ENCODE data around the gene ZGRF1. TPM values are rescaled to one million over a fixed set of nuclear protein-coding genes. Genes with fewer than 3 reads are reported as not detected.
A peak's percentile ranks its signal among the peaks of the same experiment; 100 is the strongest.
"Not testable (repeated sequence)": the region's sequence is repeated elsewhere in the genome, so short reads cannot be mapped to it uniquely, and the experiment has no call there.

Gene ZGRF1
- total RNA-seq, 1 experiment from 2014 or later = 10.5 TPM

GRCh38 chr4:112637552-112637866, 800 bp upstream of the ZGRF1 start:
- Mint-ChIP-seq H3K4me1 (ENCODE audit: low read depth, unreplicated experiment) (no peaks in the 10 kb centered on the region), H3K27me3 (ENCODE audit: unreplicated experiment) (no peaks in the 10 kb centered on the region), H3K27ac (ENCODE audit: unreplicated experiment) (no peak overlapping the region), H3K36me3 (ENCODE audit: insufficient read depth, unreplicated experiment) (no peaks in the 10 kb centered on the region), H3K4me3 (ENCODE audit: low read depth, unreplicated experiment) (no peak overlapping the region), H3K9me3 (ENCODE audit: low read depth, unreplicated experiment) (no peaks in the 10 kb centered on the region)
- intact Hi-C loops (cut with micrococcal nuclease; ENCODE audit: unreplicated experiment) = no loop called here
- CTCF ChIA-PET = no interaction called here
- BruUV-seq (replicated peaks) = TSS peak; percentile 64
- TF ChIP-seq CTCF (IDR thresholded peaks at IDR 0.05; ENCODE audit: unreplicated experiment) = no peak
- DNase-seq = no peak

- Mint-ChIP-seq H3K4me1 (ENCODE audit: low read depth, unreplicated experiment) (no peaks in the 10 kb centered on the region), H3K36me3 (ENCODE audit: insufficient read depth, unreplicated experiment) (no peaks in the 10 kb centered on the region), H3K27ac (ENCODE audit: unreplicated experiment) (no peak overlapping the region), H3K27me3 (ENCODE audit: unreplicated experiment) (no peaks in the 10 kb centered on the region), H3K4me3 (ENCODE audit: low read depth, unreplicated experiment) (no peak overlapping the region), H3K9me3 (ENCODE audit: low read depth, unreplicated experiment) (no peaks in the 10 kb centered on the region)
- no peak for DNase-seq
- no peak for TF ChIP-seq CTCF (IDR thresholded peaks at IDR 0.05; ENCODE audit: unreplicated experiment)
- intact Hi-C loops (cut with micrococcal nuclease; ENCODE audit: unreplicated experiment) = loop anchor here (1.0 to 2.0 kb wide), 2 partner anchors 129 to 305 kb away; no protein-coding TSS in a partner anchor
- no TSS peak for BruUV-seq (replicated peaks)
- CTCF ChIA-PET = no interaction called here
These were observed 3.1 kb downstream of the ZGRF1 start for GRCh38 chr4:112633477-112634235.

- Mint-ChIP-seq H3K4me3 (ENCODE audit: low read depth, unreplicated experiment) (no peak overlapping the region), H3K27me3 (ENCODE audit: unreplicated experiment) (no peaks in the 10 kb centered on the region), H3K27ac (ENCODE audit: unreplicated experiment) (no peak overlapping the region), H3K9me3 (ENCODE audit: low read depth, unreplicated experiment) (no peaks in the 10 kb centered on the region), H3K4me1 (ENCODE audit: low read depth, unreplicated experiment) (no peaks in the 10 kb centered on the region), H3K36me3 (ENCODE audit: insufficient read depth, unreplicated experiment) (no peaks in the 10 kb centered on the region)
- intact Hi-C loops (cut with micrococcal nuclease; ENCODE audit: unreplicated experiment) = no loop called here
- DNase-seq = no peak
- no peak for TF ChIP-seq CTCF (IDR thresholded peaks at IDR 0.05; ENCODE audit: unreplicated experiment)
- CTCF ChIA-PET = no interaction called here
- no TSS peak for BruUV-seq (replicated peaks)
These were observed 10.5 kb downstream of the ZGRF1 start for GRCh38 chr4:112626228-112626627.

GRCh38 chr4:112616984-112617383, 19.7 kb downstream of the ZGRF1 start:
- H3K36me3 Mint-ChIP-seq (ENCODE audit: insufficient read depth, unreplicated experiment) = no peaks in the 10 kb centered on the region
- no peak overlapping the region for H3K27ac Mint-ChIP-seq (ENCODE audit: unreplicated experiment)
- no peaks in the 10 kb centered on the region for H3K27me3 Mint-ChIP-seq (ENCODE audit: unreplicated experiment)
- H3K4me1 Mint-ChIP-seq (ENCODE audit: low read depth, unreplicated experiment) = no peaks in the 10 kb centered on the region
- no peak overlapping the region for H3K4me3 Mint-ChIP-seq (ENCODE audit: low read depth, unreplicated experiment)
- no peak for TF ChIP-seq CTCF (IDR thresholded peaks at IDR 0.05; ENCODE audit: unreplicated experiment)
- CTCF ChIA-PET = no interaction called here
- DNase-seq = no peak
- H3K9me3 Mint-ChIP-seq (ENCODE audit: low read depth, unreplicated experiment) = no peaks in the 10 kb centered on the region
- intact Hi-C loops (cut with micrococcal nuclease; ENCODE audit: unreplicated experiment) = no loop called here
- BruUV-seq (replicated peaks) = no TSS peak

GRCh38 chr4:112612814-112613213, 23.9 kb downstream of the ZGRF1 start:
- H3K27ac Mint-ChIP-seq (ENCODE audit: unreplicated experiment); H3K4me3 Mint-ChIP-seq (ENCODE audit: low read depth, unreplicated experiment); H3K4me1 Mint-ChIP-seq (ENCODE audit: low read depth, unreplicated experiment); H3K27me3 Mint-ChIP-seq (ENCODE audit: unreplicated experiment); intact Hi-C loops (cut with micrococcal nuclease; ENCODE audit: unreplicated experiment); H3K36me3 Mint-ChIP-seq (ENCODE audit: insufficient read depth, unreplicated experiment); BruUV-seq (replicated peaks); CTCF ChIA-PET; H3K9me3 Mint-ChIP-seq (ENCODE audit: low read depth, unreplicated experiment); DNase-seq: not testable (repeated sequence)
